Neural progenitor cell (in vitro differentiated cells): ENCODE data around the gene GIT1. TPM values are rescaled to one million over a fixed set of nuclear protein-coding genes. Genes with fewer than 3 reads are reported as not detected.

Experiments used
- DNase-seq: peaks from one replicate; pipeline ENCODE4 v3.0.0-alpha.2; 2016; ENCODE audit warnings: low spot score
- H2AFZ ChIP-seq: fragments of 200-600 bp; sonication (generic); replicated peaks from 2 replicates; pipeline ENCODE4 v1.6.1; 2016; ENCODE audit warnings: antibody characterized with exemption
- H3F3A ChIP-seq: fragments of 200-600 bp; sonication (generic); 2 replicates; pipeline ENCODE4 v1.6.1; 2016; ENCODE audit warnings: antibody characterized with exemption, low read depth
- H3K27ac ChIP-seq: fragments of 200-600 bp; sonication (generic); 2 replicates; pipeline ENCODE4 v1.5.1; 2016; ENCODE audit warnings: mild to moderate bottlenecking
- H3K27me3 ChIP-seq: fragments of 200-600 bp; sonication (generic); 2 replicates; pipeline ENCODE4 v1.6.1; 2016; ENCODE audit warnings: mild to moderate bottlenecking, moderate library complexity
- H3K36me3 ChIP-seq: fragments of 200-600 bp; sonication (generic); 2 replicates; pipeline ENCODE4 v1.5.1; 2016
- H3K4me1 ChIP-seq: fragments of 200-600 bp; sonication (generic); 2 replicates; pipeline ENCODE4 v1.6.1; 2016; ENCODE audit warnings: mixed run types
- H3K4me2 ChIP-seq: fragments of 200-600 bp; sonication (generic); 2 replicates; pipeline ENCODE4 v1.6.1; 2016
- H3K4me3 ChIP-seq: fragments of 200-600 bp; sonication (generic); 2 replicates; pipeline ENCODE4 v1.5.1; 2016
- H3K79me2 ChIP-seq: fragments of 200-600 bp; sonication (generic); 2 replicates; pipeline ENCODE4 v1.6.1; 2016; ENCODE audit warnings: low read depth
- H3K9ac ChIP-seq: fragments of 200-600 bp; sonication (generic); 2 replicates; pipeline ENCODE4 v1.6.1; 2016
- H3K9me3 ChIP-seq: fragments of 200-600 bp; sonication (generic); 2 replicates; pipeline ENCODE4 v1.5.1; 2016; ENCODE audit warnings: low read depth
- H4K20me1 ChIP-seq: fragments of 200-600 bp; sonication (generic); 2 replicates; pipeline ENCODE4 v1.6.1; 2016; ENCODE audit warnings: low read depth
- H3K27ac Mint-ChIP-seq: 3 replicates; pipeline ENCODE4 v1.8.0; 2021; ENCODE audit warnings: mixed read lengths
- H3K27me3 Mint-ChIP-seq: 2 replicates; pipeline ENCODE4 v1.8.0; 2022; ENCODE audit warnings: low read depth, mild to moderate bottlenecking, inconsistent platforms, moderate library complexity, mixed read lengths; ENCODE audit not compliant: insufficient read depth
- H3K36me3 Mint-ChIP-seq: 3 replicates; pipeline ENCODE4 v1.8.0; 2021; ENCODE audit warnings: mixed read lengths
- H3K4me1 Mint-ChIP-seq: 3 replicates; pipeline ENCODE4 v1.8.0; 2021; ENCODE audit warnings: mixed read lengths
- H3K4me3 Mint-ChIP-seq: 3 replicates; pipeline ENCODE4 v1.8.0; 2021; ENCODE audit warnings: mild to moderate bottlenecking, moderate library complexity, mixed read lengths
- H3K9me3 Mint-ChIP-seq: 3 replicates; pipeline ENCODE4 v1.8.0; 2020; ENCODE audit warnings: mixed read lengths
- CTCF ChIP-seq: fragments of 200-600 bp; sonication (generic); IDR thresholded peaks from 2 replicates; pipeline ENCODE4 v1.5.1; 2017; ENCODE audit warnings: antibody characterized with exemption, mild to moderate bottlenecking
- EZH2 ChIP-seq: fragments of 200-600 bp; sonication (generic); IDR thresholded peaks from 2 replicates; pipeline ENCODE4 v1.6.1; 2017; ENCODE audit warnings: antibody characterized with exemption, mild to moderate bottlenecking, moderate library complexity
- EZH2phosphoT487 ChIP-seq: fragments of 200-600 bp; sonication (generic); IDR thresholded peaks from 2 replicates; pipeline ENCODE4 v1.6.1; 2017; ENCODE audit warnings: antibody characterized with exemption
- total RNA-seq: library from RNA; depleted of rRNA; stranded (reverse); fragments of >200 nt; gene quantifications from 2 replicates; pipeline ENCODE4 v1.2.3, GENCODE V29; 2015; ENCODE audit warnings: low replicate concordance

Gene GIT1
- total RNA-seq, 1 donor from 2014 or later, result 17.6 TPM

GRCh38 chr17:29524692-29525091 is 64.8 kb downstream of the GIT1 start:
- no peaks in the 10 kb centered on the region for H3K9me3 Mint-ChIP-seq
- Histone ChIP-seq H3K4me1 (no peaks in the 10 kb centered on the region), H3K9me3 (no peaks in the 10 kb centered on the region), H3K4me3 (no peak overlapping the region), H3K27ac (no peak overlapping the region), H3K79me2 (no peaks in the 10 kb centered on the region), H4K20me1 (no peaks in the 10 kb centered on the region), H3K4me2 (no peak overlapping the region), H3K9ac (no peak overlapping the region), H3K27me3 (no peaks in the 10 kb centered on the region), H3K36me3 (peaks cover 4% of the 10 kb centered on the region), H2AFZ (no peak overlapping the region), H3F3A (no peaks in the 10 kb centered on the region)
- no peak for DNase-seq
- TF ChIP-seq EZH2 (no peak), CTCF (no peak), EZH2phosphoT487 (no peak)
- no peaks in the 10 kb centered on the region for H3K27me3 Mint-ChIP-seq
- H3K27ac Mint-ChIP-seq, result no peak overlapping the region
- peaks cover 29% of the 10 kb centered on the region for H3K36me3 Mint-ChIP-seq
- H3K4me1 Mint-ChIP-seq, result no peaks in the 10 kb centered on the region
- H3K4me3 Mint-ChIP-seq, result no peak overlapping the region

Other genes starting within 250 kb of the GIT1 start
- 83.9 and 125 TPM in 2 replicates for gene TAOK1, start 199.3 kb downstream of the GIT1 start, total RNA-seq
- 2.5 and 5.0 TPM in 2 replicates for gene ABHD15, start 22.6 kb downstream of the GIT1 start, total RNA-seq
- gene TP53I13, start 20.9 kb downstream of the GIT1 start, total RNA-seq, result 9.2 and 47.0 TPM in 2 replicates
- 2.8 and 24.0 TPM in 2 replicates for gene ANKRD13B, start 3.5 kb upstream of the GIT1 start, total RNA-seq
- 3.9 and 6.2 TPM in 2 replicates for gene CORO6, start 33.3 kb upstream of the GIT1 start, total RNA-seq